T-helper 17 cell (primary cell): Measurements from ENCODE around the gene ARHGAP21. TPM values are rescaled to one million over a fixed set of nuclear protein-coding genes. Genes with fewer than 3 reads are reported as not detected.
"Not testable (repeated sequence)": the region's sequence is repeated elsewhere in the genome, so short reads cannot be mapped to it uniquely, and the experiment has no call there.

Source experiments
- ATAC-seq: fragments of 150-1000 bp; cut with Tn5 transposase; 2 replicates; pipeline ENCODE4 v1.10.0; 2021; ENCODE audit warnings: mild to moderate bottlenecking, moderate library complexity
- DNase-seq, 3 donors: peaks; one replicate each; pipeline versions ENCODE4 v3.0.0 to v3.0.0-alpha.2; 2020 to 2021
- H3K9me3 ChIP-seq: one replicate; pipeline ENCODE4 v1.7.0; 2013; ENCODE audit warnings: low read length, mild to moderate bottlenecking; ENCODE audit not compliant: control insufficient read depth, poor library complexity, severe bottlenecking
- H3K27ac Mint-ChIP-seq: one replicate; pipeline ENCODE4 v1.8.0; 2022; ENCODE audit warnings: mild to moderate bottlenecking, moderate library complexity, mixed read lengths
- H3K27me3 Mint-ChIP-seq: one replicate; pipeline ENCODE4 v1.8.0; 2022; ENCODE audit warnings: mixed read lengths
- H3K36me3 Mint-ChIP-seq: one replicate; pipeline ENCODE4 v1.8.0; 2022; ENCODE audit warnings: low read depth, mixed read lengths
- H3K4me1 Mint-ChIP-seq: one replicate; pipeline ENCODE4 v1.8.0; 2022; ENCODE audit warnings: mild to moderate bottlenecking, mixed read lengths
- H3K4me3 Mint-ChIP-seq: one replicate; pipeline ENCODE4 v1.8.0; 2022; ENCODE audit warnings: mild to moderate bottlenecking, moderate library complexity, mixed read lengths
- total RNA-seq, 4 donors: library from RNA in 2 of 4; stranded (reverse) in 2 of 4; gene quantifications; one replicate each; pipeline ENCODE4 v1.2.3 and lab custom pipeline; 2022 to 2026

Gene ARHGAP21
- total RNA-seq (10 to 100 TPM; 26.6 to 71.2 TPM), total RNA-seq (lab: John Stamatoyannopoulos, UW) (49.4 to 52.7 reads per million in 2 donors)

- H3K4me3 Mint-ChIP-seq = peak within 1 kb of the TSS; percentile 93
- H3K27me3 Mint-ChIP-seq = no peaks in the 10 kb centered on the region
- H3K36me3 Mint-ChIP-seq = no peaks in the 10 kb centered on the region
Measured at GRCh38 chr10:24723788-24724380, at the start of gene ARHGAP21. Gene ARHGAP21 (minus strand): TSS chr10:24723887. CDS start chr10:24721899, 1,988 bp downstream.

DNA sequence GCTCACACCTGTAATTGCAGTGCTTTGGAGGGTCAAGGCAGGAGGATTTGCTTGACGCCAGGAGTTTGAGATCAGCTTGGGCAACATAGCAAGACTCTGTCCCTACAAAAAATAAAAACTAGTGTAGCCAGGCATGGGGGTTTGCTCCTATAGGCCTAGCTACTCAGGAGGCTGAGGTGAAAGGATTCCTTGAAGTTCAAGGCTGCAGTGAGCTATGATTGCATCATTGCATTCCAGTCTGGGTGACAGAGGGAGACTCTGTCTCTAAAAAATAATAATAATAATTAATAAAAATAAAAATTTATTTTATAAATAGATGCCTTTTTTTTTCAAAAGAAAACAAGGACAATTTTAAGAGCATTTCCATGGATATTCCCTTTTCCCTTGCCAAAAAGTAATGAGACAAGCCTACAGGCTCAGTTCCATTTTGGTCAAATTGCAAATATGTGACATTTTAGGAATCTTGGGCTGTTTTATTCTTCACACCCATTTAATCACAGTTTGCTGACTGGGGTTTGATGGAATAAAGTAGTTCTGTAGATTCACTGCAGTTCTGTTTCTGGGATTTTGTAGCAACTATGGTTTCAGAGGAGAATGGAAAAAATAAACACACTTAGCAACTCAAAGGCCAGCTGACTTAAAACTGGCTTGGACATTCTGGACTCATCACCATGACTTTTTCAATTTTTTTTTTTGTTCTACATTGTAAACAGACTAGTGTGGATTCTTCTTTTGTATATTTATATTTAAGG, 48.4 kb upstream of the ARHGAP21 start:
- Mint-ChIP-seq H3K4me3 (no peak overlapping the region), H3K27me3 (peaks cover 4% of the 10 kb centered on the region), H3K36me3 (peaks cover 4% of the 10 kb centered on the region), H3K4me1 (no peaks in the 10 kb centered on the region), H3K27ac (no peak overlapping the region)
- H3K9me3 ChIP-seq = no peaks in the 10 kb centered on the region
- no peak for DNase-seq
- ATAC-seq = no peak

More at GRCh38 chr10:24723788-24724380, at the start of gene ARHGAP21:
- H3K4me1 Mint-ChIP-seq = peaks cover 7% of the 10 kb centered on the region
- peak within 1 kb of the TSS; percentile 83 for H3K27ac Mint-ChIP-seq
- peak in 2 of 3 donors; percentile 10 to 34 for DNase-seq
- no peaks in the 10 kb centered on the region for H3K9me3 ChIP-seq
- peak; percentile 8 for ATAC-seq

DNA sequence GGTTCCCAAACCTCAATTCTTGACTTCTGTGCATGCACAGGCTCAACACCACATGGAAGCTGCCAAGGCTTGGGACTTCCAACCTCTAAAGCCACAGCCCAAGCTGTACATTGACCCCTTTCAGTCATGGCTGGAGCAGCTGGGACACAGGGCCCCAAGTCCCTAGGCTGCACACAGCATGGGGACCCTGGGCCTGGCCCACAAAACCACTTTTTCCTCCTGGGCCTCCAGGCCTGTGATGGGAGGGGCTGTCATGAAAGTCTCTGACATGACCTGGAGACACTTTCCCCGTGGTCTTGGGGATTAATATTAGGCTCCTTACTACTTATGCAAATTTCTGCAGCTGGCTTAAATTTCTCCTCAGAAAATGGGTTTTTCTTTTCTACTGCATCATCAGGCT, 41.3 kb upstream of the ARHGAP21 start:
- H3K27me3 Mint-ChIP-seq, H3K36me3 Mint-ChIP-seq, DNase-seq, H3K4me1 Mint-ChIP-seq, H3K4me3 Mint-ChIP-seq, H3K9me3 ChIP-seq, ATAC-seq, H3K27ac Mint-ChIP-seq: not testable (repeated sequence)

DNA sequence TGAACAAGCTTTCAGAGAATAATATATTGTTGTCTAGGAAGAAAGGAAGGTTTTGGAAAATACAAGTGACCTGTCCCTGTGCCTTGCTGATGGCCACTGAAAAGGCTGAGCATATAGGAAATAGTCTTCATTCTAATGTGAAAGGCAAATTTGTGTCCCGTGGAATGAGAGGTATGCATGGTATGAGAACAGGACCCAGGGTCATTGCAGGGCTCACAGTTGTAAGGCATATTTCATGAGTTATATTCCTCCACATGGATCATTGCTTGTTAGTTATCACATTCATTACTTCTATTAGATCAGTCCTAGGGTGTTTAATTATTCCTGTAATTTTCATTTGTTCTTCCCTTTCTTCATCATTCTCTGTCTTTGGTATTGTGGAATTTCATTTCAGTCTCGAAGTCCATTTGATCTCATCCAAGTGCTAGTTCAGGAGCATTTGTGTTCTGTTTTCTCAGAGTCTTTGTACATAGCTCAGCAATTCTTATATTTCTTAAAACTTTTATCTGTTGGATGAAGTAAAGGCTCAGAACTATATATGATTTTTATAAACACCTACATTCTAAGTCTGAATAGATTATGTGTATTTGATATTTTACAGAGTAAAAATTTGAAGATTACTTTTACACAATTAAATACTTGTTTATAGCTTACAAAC, 39.4 kb upstream of the ARHGAP21 start:
- Mint-ChIP-seq H3K27me3 (no peaks in the 10 kb centered on the region), H3K36me3 (no peaks in the 10 kb centered on the region), H3K27ac (no peak overlapping the region), H3K4me3 (no peak overlapping the region), H3K4me1 (peaks cover 6% of the 10 kb centered on the region)
- no peak for DNase-seq
- no peaks in the 10 kb centered on the region for H3K9me3 ChIP-seq
- ATAC-seq = no peak

DNA sequence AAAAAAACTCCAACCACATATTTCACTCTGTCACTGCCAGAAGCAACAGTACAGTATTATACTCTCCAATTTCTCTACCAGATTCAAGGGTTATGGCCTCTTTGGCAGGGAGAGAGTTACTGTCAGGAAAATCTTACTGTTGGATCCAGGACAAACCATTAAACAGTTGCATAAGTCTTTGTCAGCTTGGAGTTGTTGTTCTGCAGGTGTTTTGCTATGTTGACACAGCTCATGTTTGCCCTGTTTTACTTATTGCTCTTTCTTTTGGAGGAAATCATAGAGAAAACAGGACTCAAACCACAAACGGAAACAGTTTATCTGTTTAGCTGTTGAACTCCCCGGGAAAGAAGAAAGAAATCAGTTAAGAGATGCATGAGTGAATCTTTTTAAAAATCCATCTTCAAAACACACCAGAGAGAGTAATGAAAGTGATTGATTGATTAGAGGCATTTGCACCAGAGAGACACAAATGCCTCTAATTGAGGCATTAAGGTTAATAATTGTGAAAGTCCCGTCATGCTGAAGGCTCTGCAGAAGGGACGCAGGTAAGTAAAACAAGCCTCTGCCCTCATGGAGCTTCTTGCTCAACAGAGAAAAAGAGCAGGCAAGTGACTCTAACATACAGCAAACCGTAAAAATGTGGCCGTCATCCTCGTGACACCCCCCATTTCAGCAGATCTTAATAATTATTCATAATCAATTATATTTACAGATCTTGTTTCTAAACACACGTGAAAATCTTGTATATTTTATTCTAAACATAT, 38.7 kb upstream of the ARHGAP21 start:
- peak overlapping the region; percentile 13 for H3K4me3 Mint-ChIP-seq
- H3K27me3 Mint-ChIP-seq = no peaks in the 10 kb centered on the region

DNA sequence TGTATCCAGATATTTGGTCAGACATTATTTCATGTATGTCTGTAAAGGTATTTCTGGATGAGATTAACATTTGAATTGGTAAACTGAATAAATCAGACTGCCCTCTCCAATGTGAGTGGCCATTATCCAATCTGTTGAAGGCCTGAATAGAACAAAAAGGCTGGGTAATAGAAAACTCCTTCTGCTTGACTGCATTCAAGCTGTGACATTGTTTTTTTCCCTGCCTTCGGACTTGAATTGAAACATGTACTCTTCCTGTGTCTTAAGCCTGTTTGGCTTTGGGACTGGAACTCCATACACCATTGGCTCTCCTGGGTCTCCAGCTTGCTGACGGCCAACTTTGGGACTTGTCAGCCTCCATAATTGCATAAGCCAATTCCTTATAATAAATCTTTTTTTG, 36.0 kb upstream of the ARHGAP21 start:
- DNase-seq = no peak
- no peaks in the 10 kb centered on the region for H3K27me3 Mint-ChIP-seq
- peaks cover 6% of the 10 kb centered on the region for H3K4me1 Mint-ChIP-seq
- ATAC-seq = no peak
- no peaks in the 10 kb centered on the region for H3K36me3 Mint-ChIP-seq
- no peaks in the 10 kb centered on the region for H3K9me3 ChIP-seq
- no peak overlapping the region for H3K4me3 Mint-ChIP-seq
- H3K27ac Mint-ChIP-seq = no peak overlapping the region

More for the DNA sequence above, 38.7 kb upstream of the ARHGAP21 start:
- ATAC-seq (no peak), DNase-seq (no peak)
- H3K36me3 Mint-ChIP-seq = no peaks in the 10 kb centered on the region
- H3K27ac Mint-ChIP-seq = no peak overlapping the region
- peaks cover 6% of the 10 kb centered on the region for H3K4me1 Mint-ChIP-seq
- no peaks in the 10 kb centered on the region for H3K9me3 ChIP-seq

DNA sequence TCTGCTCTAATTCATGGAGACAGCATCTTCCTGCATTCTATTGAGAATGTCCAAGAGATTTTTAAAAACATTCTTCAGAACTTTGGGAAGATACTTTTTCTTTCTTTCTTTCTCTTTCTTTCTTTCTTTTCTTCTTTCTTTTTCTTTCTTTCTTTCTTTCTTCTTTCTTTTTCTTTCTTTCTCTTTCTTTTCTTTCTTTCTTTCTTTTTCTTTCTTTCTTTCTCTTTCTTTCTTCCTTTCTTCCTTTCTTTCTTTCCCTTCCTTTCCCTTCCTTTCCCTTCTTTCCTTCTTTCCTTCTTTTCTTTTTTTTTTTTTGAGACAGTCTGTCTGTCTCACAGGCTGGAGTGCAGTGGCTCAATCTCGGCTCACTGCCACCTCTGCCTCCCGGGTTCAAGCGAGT, 34.6 kb upstream of the ARHGAP21 start:
- H3K4me3 Mint-ChIP-seq, H3K27ac Mint-ChIP-seq, H3K9me3 ChIP-seq, H3K27me3 Mint-ChIP-seq, H3K36me3 Mint-ChIP-seq, H3K4me1 Mint-ChIP-seq, DNase-seq, ATAC-seq: not testable (repeated sequence)

- DNase-seq (no peak), ATAC-seq (no peak)
- no peaks in the 10 kb centered on the region for H3K4me1 Mint-ChIP-seq
- H3K27ac Mint-ChIP-seq = no peak overlapping the region
- H3K9me3 ChIP-seq = no peaks in the 10 kb centered on the region
- H3K27me3 Mint-ChIP-seq = no peaks in the 10 kb centered on the region
- H3K36me3 Mint-ChIP-seq = no peaks in the 10 kb centered on the region
- no peak overlapping the region for H3K4me3 Mint-ChIP-seq
Measured at GRCh38 chr10:24756283-24756682, 32.6 kb upstream of the ARHGAP21 start.

- ATAC-seq (no peak), DNase-seq (no peak)
- H3K27me3 Mint-ChIP-seq = no peaks in the 10 kb centered on the region
- H3K9me3 ChIP-seq = no peaks in the 10 kb centered on the region
- H3K27ac Mint-ChIP-seq = no peak overlapping the region
- no peaks in the 10 kb centered on the region for H3K4me1 Mint-ChIP-seq
- no peaks in the 10 kb centered on the region for H3K36me3 Mint-ChIP-seq
- no peak overlapping the region for H3K4me3 Mint-ChIP-seq
Measured at GRCh38 chr10:24751716-24752115, 28.0 kb upstream of the ARHGAP21 start.

- H3K4me1 Mint-ChIP-seq = peaks cover under 1% of the 10 kb centered on the region
- H3K9me3 ChIP-seq = no peaks in the 10 kb centered on the region
- no peaks in the 10 kb centered on the region for H3K36me3 Mint-ChIP-seq
- H3K4me3 Mint-ChIP-seq = no peak overlapping the region
- H3K27ac Mint-ChIP-seq = no peak overlapping the region
- no peaks in the 10 kb centered on the region for H3K27me3 Mint-ChIP-seq
- DNase-seq (no peak), ATAC-seq (no peak)
Measured at GRCh38 chr10:24750695-24751094, 27.0 kb upstream of the ARHGAP21 start.

GRCh38 chr10:24748214-24748613, 24.5 kb upstream of the ARHGAP21 start:
- peaks cover 2% of the 10 kb centered on the region for H3K4me1 Mint-ChIP-seq
- no peak overlapping the region for H3K27ac Mint-ChIP-seq
- ATAC-seq = no peak
- H3K36me3 Mint-ChIP-seq = no peaks in the 10 kb centered on the region
- no peak for DNase-seq
- no peaks in the 10 kb centered on the region for H3K27me3 Mint-ChIP-seq
- no peaks in the 10 kb centered on the region for H3K9me3 ChIP-seq
- no peak overlapping the region for H3K4me3 Mint-ChIP-seq

DNA sequence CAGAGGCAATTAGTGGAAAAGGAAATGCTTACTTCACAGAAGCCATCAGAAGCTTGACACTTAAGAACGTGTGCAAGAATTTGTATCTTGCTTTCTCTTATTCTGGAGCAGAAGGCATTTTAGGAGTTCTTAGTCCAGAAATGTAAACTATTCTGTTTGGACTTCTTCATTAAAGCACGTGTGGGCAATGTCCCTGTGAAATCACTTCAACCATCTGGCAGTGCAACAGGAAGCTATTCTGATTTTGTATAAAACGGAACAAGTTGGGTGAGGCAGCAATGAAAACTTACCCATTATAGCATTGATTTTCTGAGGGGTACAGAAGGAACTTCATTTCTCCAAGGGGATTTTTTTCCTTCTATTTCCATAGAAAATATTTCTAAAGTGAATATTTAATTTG, 21.3 kb upstream of the ARHGAP21 start:
- DNase-seq (no peak), ATAC-seq (no peak)
- peaks cover 2% of the 10 kb centered on the region for H3K4me1 Mint-ChIP-seq
- no peaks in the 10 kb centered on the region for H3K27me3 Mint-ChIP-seq
- no peak overlapping the region for H3K27ac Mint-ChIP-seq
- no peak overlapping the region for H3K4me3 Mint-ChIP-seq
- H3K36me3 Mint-ChIP-seq = no peaks in the 10 kb centered on the region
- H3K9me3 ChIP-seq = no peaks in the 10 kb centered on the region

DNA sequence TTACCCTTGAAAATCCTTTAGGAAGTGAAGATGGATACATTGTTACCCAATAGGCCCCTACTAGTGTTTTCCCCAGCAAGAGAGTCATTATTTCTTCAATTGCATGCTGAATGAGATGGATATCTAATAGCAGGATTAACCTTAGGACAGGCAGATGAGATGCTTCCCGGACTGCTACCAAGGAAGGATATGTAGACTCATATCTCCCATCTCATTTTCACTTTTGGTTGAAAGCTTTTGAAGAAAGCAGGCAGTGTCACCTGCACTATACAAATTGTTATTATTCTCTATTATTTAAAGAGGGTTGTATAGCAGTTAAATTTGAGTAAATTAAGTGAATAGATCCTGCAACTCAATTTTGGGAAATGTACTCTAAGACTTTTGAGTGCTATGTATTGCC, 17.0 kb upstream of the ARHGAP21 start:
- DNase-seq = no peak
- Mint-ChIP-seq H3K27me3 (no peaks in the 10 kb centered on the region), H3K36me3 (no peaks in the 10 kb centered on the region), H3K27ac (no peak overlapping the region), H3K4me3 (no peak overlapping the region), H3K4me1 (peaks cover 2% of the 10 kb centered on the region)
- no peaks in the 10 kb centered on the region for H3K9me3 ChIP-seq
- ATAC-seq = no peak
